GM18505 (cell line): Measurements from ENCODE around the gene ARL6IP4.
A peak's percentile ranks its signal among the peaks of the same experiment; 100 is the strongest.

Experiments
- ATAC-seq: cut with Tn5 transposase; IDR thresholded peaks from one replicate; pipeline ENCODE4 v1.9.1; 2021; ENCODE audit not compliant: unreplicated experiment
- POLR2A ChIP-seq: IDR thresholded peaks from 4 replicates; pipeline ENCODE4 v1.6.1; 2011; ENCODE audit warnings: borderline replicate concordance; ENCODE audit not compliant: insufficient read depth, insufficient read length; ENCODE audit errors: extremely low read depth

The ARL6IP4 gene

GRCh38 chr12:122964439-122965257 lies 15.8 kb upstream of the ARL6IP4 start:
- no peak for ATAC-seq
- no peak for TF ChIP-seq POLR2A

- ATAC-seq: no peak
- TF ChIP-seq POLR2A: no peak
Measured at GRCh38 chr12:122965321-122965751, 15.1 kb upstream of the ARL6IP4 start.

- peak; percentile 16 for TF ChIP-seq POLR2A
- peak; percentile 79 for ATAC-seq
Measured at GRCh38 chr12:122965851-122966742, 14.4 kb upstream of the ARL6IP4 start, which contains the start of gene ABCB9. Gene ABCB9, minus strand, starts transcription at chr12:122966463. Its CDS starts 6,228 bp downstream, at chr12:122960235.

- no peak for ATAC-seq
- TF ChIP-seq POLR2A: no peak
Measured at GRCh38 chr12:122966743-122967550, 13.5 kb upstream of the ARL6IP4 start.

GRCh38 chr12:122968104-122968503 lies 12.4 kb upstream of the ARL6IP4 start:
- no peak for TF ChIP-seq POLR2A
- ATAC-seq: no peak

- no peak for TF ChIP-seq POLR2A
Measured at GRCh38 chr12:122969676-122970075, 10.8 kb upstream of the ARL6IP4 start.

GRCh38 chr12:122974274-122974891 lies 6.1 kb upstream of the ARL6IP4 start:
- TF ChIP-seq POLR2A: peak; percentile 64
- ATAC-seq: peak; percentile 72

More at GRCh38 chr12:122969676-122970075, 10.8 kb upstream of the ARL6IP4 start:
- no peak for ATAC-seq

- peak; percentile 67 for ATAC-seq
Measured at GRCh38 chr12:122974892-122975789, 5.3 kb upstream of the ARL6IP4 start, which contains the start of gene OGFOD2. Gene OGFOD2, plus strand, starts transcription at chr12:122975244. Its CDS starts 8 bp downstream, at chr12:122975252.

GRCh38 chr12:122975790-122976647 lies 4.5 kb upstream of the ARL6IP4 start:
- ATAC-seq: no peak
- TF ChIP-seq POLR2A: no peak

More at GRCh38 chr12:122974892-122975789, 5.3 kb upstream of the ARL6IP4 start, which contains the start of gene OGFOD2:
- peak; percentile 67 for TF ChIP-seq POLR2A

- no peak for TF ChIP-seq POLR2A
- no peak for ATAC-seq
Measured at GRCh38 chr12:122976648-122976975, 3.9 kb upstream of the ARL6IP4 start.
